PC-9 (cell line): Measurements from ENCODE around the gene EXT2. TPM values are rescaled to one million over a fixed set of nuclear protein-coding genes. Genes with fewer than 3 reads are reported as not detected.

ENCODE experiments used
- BruUV-seq: library from RNA; stranded (reverse); fragments of 400-500 nt; replicated peaks from 2 replicates; lab custom pipeline; 2021; lab: Mats Ljungman, UMichigan
- CTCF ChIA-PET: fragments of 300-600 bp; sonication (Branson Sonifier 250); formaldehyde crosslinking; loops from one replicate; lab custom pipeline; 2022; ENCODE audit warnings: antibody characterized with exemption; lab: Charles Lee
- POLR2A ChIA-PET: fragments of 300-600 bp; sonication (Branson Sonifier 250); formaldehyde crosslinking; loops from one replicate; lab custom pipeline; 2022; ENCODE audit warnings: antibody characterized with exemption; ENCODE audit not compliant: unreplicated experiment; lab: Charles Lee
- DNase-seq, 2 experiments: peaks; one replicate each; pipeline versions ENCODE4 v3.0.0 to v3.0.0-alpha.2; 2015 to 2022; ENCODE audit warnings: mixed read lengths in 1 of 2
- H2AFZ ChIP-seq: fragments of 200-600 bp; sonication (generic); 2 replicates; pipeline ENCODE4 v1.8.1; 2017; ENCODE audit warnings: antibody characterized with exemption
- H3F3A ChIP-seq: fragments of 200-600 bp; sonication (generic); 2 replicates; pipeline ENCODE4 v1.8.1; 2017; ENCODE audit warnings: antibody characterized with exemption, mild to moderate bottlenecking, low read depth; ENCODE audit not compliant: insufficient read depth
- H3K27ac ChIP-seq: fragments of 200-600 bp; sonication (generic); 2 replicates; pipeline ENCODE4 v1.6.1; 2016; ENCODE audit warnings: mixed run types
- H3K27me3 ChIP-seq: fragments of 200-600 bp; sonication (generic); 2 replicates; pipeline ENCODE4 v1.6.1; 2016; ENCODE audit warnings: low read depth, mixed run types; ENCODE audit not compliant: insufficient read depth
- H3K36me3 ChIP-seq: fragments of 200-600 bp; sonication (generic); 2 replicates; pipeline ENCODE4 v1.6.1; 2016; ENCODE audit warnings: low read depth, mixed run types
- H3K4me1 ChIP-seq: fragments of 200-600 bp; sonication (generic); replicated peaks from 2 replicates; pipeline ENCODE4 v1.6.1; 2016; ENCODE audit warnings: mixed run types; ENCODE audit not compliant: insufficient read depth
- H3K4me2 ChIP-seq: fragments of 200-600 bp; sonication (generic); 2 replicates; pipeline ENCODE4 v1.6.1; 2017; ENCODE audit warnings: mixed run types
- H3K4me3 ChIP-seq: fragments of 200-600 bp; sonication (generic); 2 replicates; pipeline ENCODE4 v1.6.1; 2016; ENCODE audit warnings: mixed run types
- H3K79me2 ChIP-seq: fragments of 200-600 bp; sonication (generic); 2 replicates; pipeline ENCODE4 v1.6.1; 2017; ENCODE audit warnings: low read depth, mixed run types
- H3K9me2 ChIP-seq: fragments of 200-600 bp; sonication (generic); 2 replicates; pipeline ENCODE4 v1.8.1; 2017; ENCODE audit warnings: mild to moderate bottlenecking; ENCODE audit not compliant: insufficient read depth
- H3K9me3 ChIP-seq: fragments of 200-600 bp; sonication (generic); 2 replicates; pipeline ENCODE4 v1.8.1; 2016; ENCODE audit warnings: low read depth; ENCODE audit not compliant: insufficient read depth
- H4K20me1 ChIP-seq: fragments of 200-600 bp; sonication (generic); 2 replicates; pipeline ENCODE4 v1.8.1; 2017; ENCODE audit not compliant: insufficient read depth
- CTCF ChIP-seq: fragments of 200-600 bp; sonication (generic); conservative IDR thresholded peaks from 2 replicates; pipeline ENCODE4 v1.6.1; 2017; ENCODE audit warnings: mixed run types, antibody characterized with exemption, mild to moderate bottlenecking, moderate library complexity
- EZH2 ChIP-seq: fragments of 200-600 bp; sonication (generic); IDR thresholded peaks from 2 replicates; pipeline ENCODE4 v1.8.0; 2017; ENCODE audit warnings: antibody characterized with exemption, low read depth
- intact Hi-C: fragments of 100-400 bp; cut with micrococcal nuclease; formaldehyde crosslinking; loops from one replicate; pipeline ENCODE4 v1.10.0; 2022; ENCODE audit not compliant: unreplicated experiment
- total RNA-seq: library from RNA; stranded (reverse); gene quantifications from 2 replicates; pipeline ENCODE4 v1.2.3, GENCODE V29; 2021

EXT2 gene
- total RNA-seq, 1 experiment from 2014 or later: 72.4 TPM

- CTCF ChIA-PET: no interaction called here
- intact Hi-C loops: no loop called here
- BruUV-seq: no TSS peak
Measured at GRCh38 chr11:44190883-44191230, 95.4 kb downstream of the EXT2 start.

GRCh38 chr11:44191322-44192016 is 96.0 kb downstream of the EXT2 start:
- peaks cover 12% of the 10 kb centered on the region; the same call in 1 of the 2 replicates for H3K36me3 ChIP-seq
- no peak overlapping the region for H3K4me2 ChIP-seq
- no peak for DNase-seq

More at GRCh38 chr11:44190883-44191230, 95.4 kb downstream of the EXT2 start:
- Histone ChIP-seq H3K9me2 (no peaks in the 10 kb centered on the region), H3K4me3 (no peak overlapping the region), H3K9me3 (peaks cover 20% of the 10 kb centered on the region), H3F3A (peaks cover 5% of the 10 kb centered on the region; the same call in 1 of the 2 replicates), H3K4me1 (peaks cover 16% of the 10 kb centered on the region), H3K27ac (no peak overlapping the region), H3K4me2 (no peak overlapping the region), H3K27me3 (no peaks in the 10 kb centered on the region), H4K20me1 (no peaks in the 10 kb centered on the region), H3K36me3 (peaks cover 12% of the 10 kb centered on the region; the same call in 1 of the 2 replicates), H2AFZ (no peak overlapping the region), H3K79me2 (no peaks in the 10 kb centered on the region)
- no peak for DNase-seq
- TF ChIP-seq EZH2: no peak
- no peak for TF ChIP-seq CTCF
- POLR2A ChIA-PET: no interaction called here

GRCh38 chr11:44192017-44192385 is 96.5 kb downstream of the EXT2 start:
- no peaks in the 10 kb centered on the region for H4K20me1 ChIP-seq
- no peak for DNase-seq
- no peak overlapping the region for H3K4me3 ChIP-seq
- TF ChIP-seq EZH2 (no peak), CTCF (no peak)
- ChIA-PET POLR2A (no interaction called here), CTCF (interaction anchor here (0.5 kb wide), 1 partner anchor 254 kb away, joined by 3 read pairs; no protein-coding TSS in a partner anchor)
- H3K27me3 ChIP-seq: no peaks in the 10 kb centered on the region
- no peaks in the 10 kb centered on the region for H3K79me2 ChIP-seq
- H3F3A ChIP-seq: peaks cover 5% of the 10 kb centered on the region; the same call in 1 of the 2 replicates
- BruUV-seq: no TSS peak
- peaks cover 16% of the 10 kb centered on the region for H3K4me1 ChIP-seq
- H3K9me3 ChIP-seq: peaks cover 26% of the 10 kb centered on the region
- no peak overlapping the region for H3K27ac ChIP-seq
- H3K36me3 ChIP-seq: peaks cover 12% of the 10 kb centered on the region; the same call in 1 of the 2 replicates
- H3K9me2 ChIP-seq: no peaks in the 10 kb centered on the region
- H3K4me2 ChIP-seq: no peak overlapping the region
- intact Hi-C loops: no loop called here
- H2AFZ ChIP-seq: no peak overlapping the region

More at GRCh38 chr11:44191322-44192016, 96.0 kb downstream of the EXT2 start:
- intact Hi-C loops: no loop called here
- POLR2A ChIA-PET: no interaction called here
- Histone ChIP-seq H3K4me1 (peaks cover 16% of the 10 kb centered on the region), H2AFZ (no peak overlapping the region), H3K9me3 (peaks cover 26% of the 10 kb centered on the region), H4K20me1 (no peaks in the 10 kb centered on the region), H3K27ac (no peak overlapping the region), H3K27me3 (no peaks in the 10 kb centered on the region), H3K79me2 (no peaks in the 10 kb centered on the region), H3K4me3 (no peak overlapping the region), H3K9me2 (no peaks in the 10 kb centered on the region), H3F3A (peaks cover 5% of the 10 kb centered on the region; the same call in 1 of the 2 replicates)
- BruUV-seq: no TSS peak
- no peak for TF ChIP-seq EZH2
- TF ChIP-seq CTCF: no peak
- CTCF ChIA-PET: interaction anchor here (0.5 kb wide), 1 partner anchor 254 kb away, joined by 3 read pairs; no protein-coding TSS in a partner anchor
